Measurements from ENCODE around the gene FARP2. TPM values are rescaled to one million over a fixed set of nuclear protein-coding genes. Genes with fewer than 3 reads are reported as not detected.

Gene FARP2
- total RNA-seq, 2 donors from 2014 or later, result 11.1 to 21.5 TPM

GRCh38 chr2:241540771-241541561 is 184.9 kb downstream of the FARP2 start:
- H3K36me3 ChIP-seq, result no peaks in the 10 kb centered on the region
- peak overlapping the region; percentile 23 to 51 for H3K4me3 ChIP-seq
- no peaks in the 10 kb centered on the region for H3K27me3 ChIP-seq
- no peaks in the 10 kb centered on the region for H3K9me3 ChIP-seq
- no peak for TF ChIP-seq CTCF (IDR thresholded peaks at IDR 0.05)
- H3K4me1 ChIP-seq, result peaks cover 0 to 33% of the 10 kb centered on the region in 2 donors
- DNase-seq (ENCODE audit: low spot score), result no peak
- H3K27ac ChIP-seq, result peak overlapping the region in 1 of 2 donors; percentile 71

GRCh38 chr2:241541564-241542277 is 185.6 kb downstream of the FARP2 start:
- no peaks in the 10 kb centered on the region for H3K9me3 ChIP-seq
- no peak for TF ChIP-seq CTCF (IDR thresholded peaks at IDR 0.05)
- peaks cover 0 to 37% of the 10 kb centered on the region in 2 donors for H3K4me1 ChIP-seq
- H3K27ac ChIP-seq, result peak overlapping the region in 1 of 2 donors; percentile 71
- DNase-seq (ENCODE audit: low spot score), result no peak
- H3K36me3 ChIP-seq, result no peaks in the 10 kb centered on the region
- peak overlapping the region in 1 of 2 donors; percentile 51 for H3K4me3 ChIP-seq
- H3K27me3 ChIP-seq, result no peaks in the 10 kb centered on the region

- H3K4me3 ChIP-seq, result peak overlapping the region in 1 of 2 donors; percentile 51
- no peaks in the 10 kb centered on the region for H3K9me3 ChIP-seq
These were observed 186.2 kb downstream of the FARP2 start for GRCh38 chr2:241542278-241542605.

More at GRCh38 chr2:241542278-241542605, 186.2 kb downstream of the FARP2 start:
- no peak for DNase-seq (ENCODE audit: low spot score)
- no peak for TF ChIP-seq CTCF (IDR thresholded peaks at IDR 0.05)
- H3K36me3 ChIP-seq, result no peaks in the 10 kb centered on the region
- H3K27ac ChIP-seq, result peak overlapping the region in 1 of 2 donors; percentile 71
- peaks cover 0 to 43% of the 10 kb centered on the region in 2 donors for H3K4me1 ChIP-seq
- H3K27me3 ChIP-seq, result no peaks in the 10 kb centered on the region

Small RNA genes lying within 50 kb of the gene (microRNA-seq; reads per million reads assigned to microRNA genes)
- 0 reads per million in 2 donors for gene MIR3133 (ENCODE audit: borderline number of aligned reads in 2 of 2, borderline replicate concordance in 1 of 2)

Other genes with a start within 250 kb of the FARP2 start
- 1 to 10 TPM in 1 of 2 donors, under 1 TPM in 1; 0.98 to 1.1 TPM for gene PASK, start 206.8 kb upstream of the FARP2 start, total RNA-seq
- 10 to 100 TPM; 57.5 to 61.4 TPM for gene PPP1R7, start 205.8 kb upstream of the FARP2 start, total RNA-seq
- gene ANO7, start 167.6 kb upstream of the FARP2 start, total RNA-seq, result 1 to 10 TPM; 1.1 to 1.3 TPM
- gene HDLBP, start 40.6 kb upstream of the FARP2 start, total RNA-seq, result 100 to 1,000 TPM; 274 to 287 TPM
- 100 to 1,000 TPM; 143 to 193 TPM for gene SEPTIN2, start 40.4 kb upstream of the FARP2 start, total RNA-seq
- 100 to 1,000 TPM in 1 of 2 donors, 10 to 100 TPM in 1; 94.5 to 173 TPM for gene STK25, start 152.3 kb downstream of the FARP2 start, total RNA-seq
- gene BOK, start 202.5 kb downstream of the FARP2 start, total RNA-seq, result 10 to 100 TPM; 11.2 to 25.7 TPM